NAMALWA (cell line): ENCODE results near the gene RTN4RL1.

Experiments used
- DNase-seq: peaks from one replicate; pipeline ENCODE4 v3.0.0-alpha.2; 2015; ENCODE audit warnings: low spot score

Gene RTN4RL1

DNA sequence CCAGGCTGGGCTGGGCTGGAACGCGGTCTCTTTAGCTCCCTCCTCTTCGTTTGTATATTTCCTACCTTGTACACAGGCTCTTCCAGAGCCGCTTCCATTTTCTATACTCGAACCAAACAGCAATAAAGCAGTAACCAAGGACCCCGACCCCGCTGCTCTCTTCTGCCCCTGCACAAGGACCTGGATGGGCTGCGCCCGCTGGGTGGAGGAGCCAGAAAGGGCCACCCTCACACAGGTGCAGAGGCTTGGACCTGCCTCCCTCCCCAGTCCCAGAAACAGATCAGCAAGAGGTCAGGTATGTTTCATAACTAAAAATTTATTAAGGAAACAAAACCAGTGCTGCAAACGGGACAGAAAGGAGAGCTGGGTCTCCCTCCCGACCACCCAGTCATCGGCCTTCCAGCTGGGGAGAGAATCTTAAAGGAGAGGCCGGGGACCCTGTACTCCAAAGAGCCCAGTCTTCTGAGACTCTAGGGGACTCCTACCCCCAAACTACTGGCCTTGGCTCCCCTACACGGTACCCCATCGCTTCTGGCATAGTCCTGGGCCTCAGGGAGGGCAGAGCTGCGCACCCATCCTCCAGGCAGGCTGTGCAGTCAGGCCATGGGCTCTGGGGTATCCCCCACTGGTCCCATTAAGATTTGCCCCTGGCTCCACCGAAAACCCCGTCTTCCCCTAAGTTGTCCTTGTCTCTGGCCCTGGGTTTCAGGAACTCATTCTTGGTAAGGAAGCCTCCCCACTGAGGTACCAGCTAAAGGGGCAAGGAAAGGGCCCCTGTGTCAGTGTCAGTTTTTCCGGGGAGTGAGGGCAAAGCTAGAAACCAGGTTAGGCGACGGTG is 34.6 kb upstream of the RTN4RL1 start:
- no peak for DNase-seq

DNA sequence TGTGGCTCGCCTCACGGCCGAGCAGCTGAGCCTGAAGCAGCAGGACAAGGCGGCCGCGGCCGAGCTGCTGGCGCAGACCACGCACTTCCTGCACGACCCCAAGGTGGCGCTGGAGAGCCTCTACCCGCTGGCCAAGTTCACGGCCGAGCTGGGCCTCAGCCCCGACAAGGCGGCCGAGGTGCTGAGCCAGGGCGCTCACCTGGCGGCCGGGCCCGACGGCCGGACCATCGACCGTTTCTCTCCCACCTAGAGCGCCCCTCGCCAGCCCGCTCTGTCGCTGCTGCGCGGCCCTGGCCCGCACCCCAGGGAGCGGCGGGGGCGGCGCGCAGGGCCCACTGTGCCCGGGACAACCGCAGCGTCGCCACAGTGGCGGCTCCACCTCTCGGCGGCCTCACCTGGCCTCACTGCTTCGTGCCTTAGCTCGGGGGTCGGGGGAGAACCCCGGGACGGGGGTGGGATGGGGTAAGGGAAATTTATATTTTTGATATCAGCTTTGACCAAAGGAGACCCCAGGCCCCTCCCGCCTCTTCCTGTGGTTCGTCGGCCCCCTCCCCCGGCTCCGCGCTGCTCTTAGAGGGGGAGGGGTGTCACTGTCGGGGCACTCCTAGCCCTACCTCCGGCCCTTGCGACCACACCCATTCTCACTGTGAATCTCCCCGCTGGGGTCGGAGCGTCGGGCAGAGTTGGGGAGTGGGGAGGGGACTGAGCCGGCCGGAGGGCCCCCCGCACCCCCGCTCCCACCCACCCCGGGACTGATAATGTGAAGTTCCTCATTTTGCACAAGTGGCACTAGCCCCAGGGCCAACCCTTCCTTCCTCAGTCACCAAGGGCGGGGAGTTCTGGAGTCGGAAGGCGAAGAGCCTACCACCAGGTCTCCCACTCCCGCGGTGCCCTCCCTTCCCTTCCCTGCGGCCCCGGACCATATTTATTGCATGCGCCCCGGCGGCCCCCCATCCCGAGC is 33.7 kb upstream of the RTN4RL1 start:
- DNase-seq: peak; percentile 45

DNA sequence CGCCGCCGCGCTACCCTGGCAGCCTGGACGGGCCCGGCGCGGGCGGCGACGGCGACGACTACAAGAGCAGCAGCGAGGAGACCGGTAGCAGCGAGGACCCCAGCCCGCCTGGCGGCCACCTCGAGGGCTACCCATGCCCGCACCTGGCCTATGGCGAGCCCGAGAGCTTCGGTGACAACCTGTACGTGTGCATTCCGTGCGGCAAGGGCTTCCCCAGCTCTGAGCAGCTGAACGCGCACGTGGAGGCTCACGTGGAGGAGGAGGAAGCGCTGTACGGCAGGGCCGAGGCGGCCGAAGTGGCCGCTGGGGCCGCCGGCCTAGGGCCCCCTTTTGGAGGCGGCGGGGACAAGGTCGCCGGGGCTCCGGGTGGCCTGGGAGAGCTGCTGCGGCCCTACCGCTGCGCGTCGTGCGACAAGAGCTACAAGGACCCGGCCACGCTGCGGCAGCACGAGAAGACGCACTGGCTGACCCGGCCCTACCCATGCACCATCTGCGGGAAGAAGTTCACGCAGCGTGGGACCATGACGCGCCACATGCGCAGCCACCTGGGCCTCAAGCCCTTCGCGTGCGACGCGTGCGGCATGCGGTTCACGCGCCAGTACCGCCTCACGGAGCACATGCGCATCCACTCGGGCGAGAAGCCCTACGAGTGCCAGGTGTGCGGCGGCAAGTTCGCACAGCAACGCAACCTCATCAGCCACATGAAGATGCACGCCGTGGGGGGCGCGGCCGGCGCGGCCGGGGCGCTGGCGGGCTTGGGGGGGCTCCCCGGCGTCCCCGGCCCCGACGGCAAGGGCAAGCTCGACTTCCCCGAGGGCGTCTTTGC is 32.8 kb upstream of the RTN4RL1 start:
- no peak for DNase-seq

DNA sequence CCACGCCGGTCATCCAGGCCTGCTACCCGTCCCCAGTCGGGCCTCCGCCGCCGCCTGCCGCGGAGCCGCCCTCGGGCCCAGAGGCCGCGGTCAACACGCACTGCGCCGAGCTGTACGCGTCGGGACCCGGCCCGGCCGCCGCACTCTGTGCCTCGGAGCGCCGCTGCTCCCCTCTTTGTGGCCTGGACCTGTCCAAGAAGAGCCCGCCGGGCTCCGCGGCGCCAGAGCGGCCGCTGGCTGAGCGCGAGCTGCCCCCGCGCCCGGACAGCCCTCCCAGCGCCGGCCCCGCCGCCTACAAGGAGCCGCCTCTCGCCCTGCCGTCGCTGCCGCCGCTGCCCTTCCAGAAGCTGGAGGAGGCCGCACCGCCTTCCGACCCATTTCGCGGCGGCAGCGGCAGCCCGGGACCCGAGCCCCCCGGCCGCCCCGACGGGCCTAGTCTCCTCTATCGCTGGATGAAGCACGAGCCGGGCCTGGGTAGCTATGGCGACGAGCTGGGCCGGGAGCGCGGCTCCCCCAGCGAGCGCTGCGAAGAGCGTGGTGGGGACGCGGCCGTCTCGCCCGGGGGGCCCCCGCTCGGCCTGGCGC is 32.1 kb upstream of the RTN4RL1 start:
- DNase-seq: no peak

DNA sequence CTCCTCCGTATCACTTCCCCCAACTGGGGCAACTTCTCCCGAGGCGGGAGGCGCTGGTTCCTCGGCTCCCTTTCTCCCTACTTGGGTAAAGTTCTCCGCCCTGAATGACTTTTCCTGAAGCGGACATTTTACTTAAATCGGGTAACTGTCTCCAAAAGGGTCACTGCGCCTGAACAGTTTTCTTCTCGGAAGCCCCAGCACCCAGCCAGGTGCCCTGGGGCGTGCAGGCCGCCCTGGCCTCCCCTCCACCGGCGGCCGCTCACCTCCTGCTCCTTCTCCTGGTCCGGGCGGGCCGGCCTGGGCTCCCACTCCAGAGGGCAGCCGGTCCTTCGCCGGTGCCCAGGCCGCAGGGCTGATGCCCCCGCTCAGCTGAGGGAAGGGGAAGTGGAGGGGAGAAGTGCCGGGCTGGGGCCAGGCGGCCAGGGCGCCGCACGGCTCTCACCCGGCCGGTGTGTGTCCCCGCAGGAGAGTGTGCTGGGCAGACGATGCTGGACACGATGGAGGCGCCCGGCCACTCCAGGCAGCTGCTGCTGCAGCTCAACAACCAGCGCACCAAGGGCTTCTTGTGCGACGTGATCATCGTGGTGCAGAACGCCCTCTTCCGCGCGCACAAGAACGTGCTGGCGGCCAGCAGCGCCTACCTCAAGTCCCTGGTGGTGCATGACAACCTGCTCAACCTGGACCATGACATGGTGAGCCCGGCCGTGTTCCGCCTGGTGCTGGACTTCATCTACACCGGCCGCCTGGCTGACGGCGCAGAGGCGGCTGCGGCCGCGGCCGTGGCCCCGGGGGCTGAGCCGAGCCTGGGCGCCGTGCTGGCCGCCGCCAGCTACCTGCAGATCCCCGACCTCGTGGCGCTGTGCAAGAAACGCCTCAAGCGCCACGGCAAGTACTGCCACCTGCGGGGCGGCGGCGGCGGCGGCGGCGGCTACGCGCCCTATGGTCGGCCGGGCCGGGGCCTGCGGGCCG is 31.4 kb upstream of the RTN4RL1 start:
- no peak for DNase-seq

DNA sequence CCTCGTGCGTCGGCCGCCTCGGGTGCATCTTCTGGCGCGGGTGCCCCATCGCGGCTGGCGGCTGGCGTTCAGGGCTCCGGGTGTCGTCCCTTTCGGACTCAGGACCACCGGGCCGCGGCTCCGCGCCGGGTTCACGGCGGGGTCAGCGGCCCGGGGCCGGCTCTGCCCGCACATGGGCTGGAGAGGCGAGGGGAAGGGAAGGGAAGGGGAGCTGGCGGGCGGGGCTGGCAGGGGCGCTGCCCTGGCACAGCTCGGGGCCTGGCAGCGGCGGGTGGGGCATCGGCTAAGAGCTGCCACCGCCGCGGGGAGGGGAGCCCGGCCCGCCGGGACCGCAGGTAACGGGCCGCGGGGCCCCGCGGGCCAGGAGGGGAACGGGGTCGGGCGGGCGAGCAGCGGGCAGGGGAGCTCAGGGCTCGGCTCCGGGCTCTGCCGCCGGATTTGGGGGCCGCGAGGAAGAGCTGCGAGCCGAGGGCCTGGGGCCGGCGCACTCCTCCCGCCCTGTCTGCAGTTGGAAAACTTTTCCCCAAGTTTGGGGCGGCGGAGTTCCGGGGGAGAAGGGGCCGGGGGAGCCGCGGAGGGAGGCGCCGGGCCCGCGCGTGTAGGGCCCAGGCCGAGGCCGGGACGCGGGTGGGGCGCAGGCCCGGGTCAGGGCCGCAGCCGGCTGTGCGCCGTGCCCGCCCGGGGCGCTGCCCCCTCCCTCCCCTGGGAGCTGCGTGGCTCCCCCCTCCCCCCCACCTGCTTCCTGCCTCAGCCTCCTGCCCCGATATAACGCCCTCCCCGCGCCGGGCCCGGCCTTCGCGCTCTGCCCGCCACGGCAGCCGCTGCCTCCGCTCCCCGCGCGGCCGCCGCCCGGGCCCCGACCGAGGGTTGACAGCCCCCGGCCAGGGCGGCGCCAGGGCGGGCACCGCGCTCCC is 30.4 kb upstream of the RTN4RL1 start:
- DNase-seq: no peak

DNA sequence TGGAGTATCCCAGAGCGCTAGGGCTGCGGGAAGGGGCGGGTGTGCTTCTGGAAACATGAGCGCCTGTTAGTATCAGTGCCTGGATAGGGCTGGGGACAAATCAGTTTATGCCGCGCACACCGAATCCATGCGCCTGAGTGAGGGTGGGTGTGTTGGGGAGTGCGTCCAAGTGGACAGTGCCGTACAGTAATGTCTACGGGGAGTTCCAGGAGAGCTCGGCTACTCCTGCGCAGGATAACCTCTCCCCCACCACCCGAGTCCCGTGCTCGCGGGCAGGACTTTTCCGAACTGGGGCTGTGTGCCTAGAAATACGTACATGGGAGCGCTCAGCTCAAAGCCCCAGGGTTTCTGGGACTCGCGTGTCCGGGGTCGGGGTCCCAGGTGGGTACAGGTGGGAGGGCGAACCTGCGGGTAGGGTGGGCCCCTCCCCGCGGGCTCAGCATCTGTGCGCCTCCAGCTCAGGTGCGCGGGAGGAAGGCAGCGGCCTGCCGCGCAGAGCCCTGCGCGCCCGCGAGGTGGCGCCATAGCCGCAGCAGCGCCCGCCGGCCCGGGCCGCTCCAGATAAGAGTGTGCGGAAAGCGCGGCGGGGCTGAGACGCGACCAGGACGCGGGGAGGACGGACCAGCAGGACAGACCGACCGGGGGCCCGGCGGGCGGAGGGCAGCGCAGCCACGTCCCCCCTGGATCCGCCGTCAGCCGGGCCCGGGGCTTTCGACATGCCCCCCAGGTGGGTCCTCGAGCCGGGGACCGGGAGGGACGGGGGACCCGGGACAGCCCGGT is 29.6 kb upstream of the RTN4RL1 start, which contains the start of gene HIC1:
TSS of gene HIC1 (plus strand) at position 592 of the 780 bp plus-strand sequence. CDS start 1,588 bp downstream, outside the sequence.
- DNase-seq: peak; percentile 62

DNA sequence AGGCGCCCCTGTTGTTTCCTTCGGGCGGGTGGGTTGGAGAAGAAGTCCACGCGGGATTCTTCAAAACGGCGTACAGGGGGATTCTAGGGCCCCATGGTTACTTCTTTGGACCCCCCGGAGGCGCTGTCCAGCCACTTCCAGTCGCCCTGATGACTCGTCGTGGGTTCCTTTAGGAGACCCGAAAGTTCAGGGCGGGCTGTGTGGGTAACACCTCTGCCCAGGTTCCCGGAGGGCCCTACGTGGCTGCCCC is 29.1 kb upstream of the RTN4RL1 start:
- DNase-seq: no peak

DNA sequence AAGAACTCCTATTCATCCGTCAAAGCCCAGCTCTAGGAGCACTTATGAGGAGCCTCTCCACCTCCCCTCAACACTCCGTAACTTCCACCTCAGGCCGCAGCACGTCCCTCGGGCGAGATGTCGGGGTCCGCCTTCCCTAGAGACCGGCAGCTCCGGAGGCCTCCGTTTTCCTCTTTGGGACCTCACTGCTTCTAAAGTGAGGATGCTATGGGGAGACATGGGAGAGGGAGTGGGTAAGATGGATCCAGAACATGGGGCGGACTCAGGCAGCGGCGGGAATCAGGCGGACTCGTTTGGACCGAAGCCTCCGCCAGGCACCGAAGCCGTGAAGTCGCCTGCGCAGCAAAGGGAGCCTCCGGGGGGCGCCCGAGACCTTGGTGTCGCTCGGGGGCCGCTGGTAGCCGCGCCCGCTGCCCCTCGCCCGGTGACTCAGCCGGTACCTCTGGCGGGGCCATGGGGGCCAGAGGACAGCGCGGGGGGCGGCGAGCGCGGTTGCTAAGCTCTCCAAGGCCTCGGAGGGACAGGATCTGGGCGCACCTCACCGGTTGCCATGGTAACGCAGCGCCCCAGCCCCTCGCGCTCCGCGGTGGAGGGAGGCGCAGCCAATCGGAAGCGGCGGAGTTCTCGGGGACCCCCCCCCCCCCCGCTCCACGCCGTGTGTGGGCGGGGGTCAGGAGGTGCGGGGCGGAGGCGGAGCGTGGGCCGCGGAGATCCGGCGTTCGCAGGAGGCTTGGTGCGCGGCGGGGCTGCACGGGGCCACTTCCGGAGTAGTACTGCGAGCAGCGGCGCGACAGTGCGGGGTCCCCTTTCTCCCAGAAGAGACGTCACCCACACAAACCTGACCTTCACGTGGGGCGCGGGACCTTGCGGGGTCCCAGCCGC is 28.5 kb upstream of the RTN4RL1 start:
- no peak for DNase-seq

DNA sequence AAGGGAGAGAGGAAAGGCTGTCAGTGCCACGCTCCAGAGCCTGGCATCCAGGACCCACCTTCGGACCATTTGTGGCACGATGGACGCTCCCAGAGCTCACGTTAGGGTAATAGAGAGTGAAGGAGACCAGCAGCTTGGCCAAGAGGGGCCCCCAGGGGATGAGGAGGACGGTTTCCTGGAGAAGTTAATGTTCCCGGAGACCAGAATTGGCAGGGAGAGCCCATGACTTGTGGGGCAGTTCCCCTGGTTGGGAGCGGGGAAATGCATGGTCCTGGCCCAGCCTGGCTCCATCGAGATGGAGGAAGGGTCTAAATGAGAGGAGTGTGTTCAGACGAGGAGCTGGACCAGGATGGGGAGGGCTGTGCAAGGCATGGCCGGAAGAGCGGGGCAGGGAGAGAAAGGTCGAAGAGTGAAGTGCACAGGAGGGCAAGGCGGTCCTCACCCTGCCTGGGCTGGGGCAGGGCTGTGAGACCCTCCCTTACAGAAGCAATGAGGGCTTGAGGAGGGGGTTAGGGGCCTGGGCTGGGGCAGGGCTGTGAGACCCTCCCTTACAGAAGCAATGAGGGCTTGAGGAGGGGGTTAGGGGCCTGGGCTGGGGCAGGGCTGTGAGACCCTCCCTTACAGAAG is 26.9 kb upstream of the RTN4RL1 start:
- no peak for DNase-seq

DNA sequence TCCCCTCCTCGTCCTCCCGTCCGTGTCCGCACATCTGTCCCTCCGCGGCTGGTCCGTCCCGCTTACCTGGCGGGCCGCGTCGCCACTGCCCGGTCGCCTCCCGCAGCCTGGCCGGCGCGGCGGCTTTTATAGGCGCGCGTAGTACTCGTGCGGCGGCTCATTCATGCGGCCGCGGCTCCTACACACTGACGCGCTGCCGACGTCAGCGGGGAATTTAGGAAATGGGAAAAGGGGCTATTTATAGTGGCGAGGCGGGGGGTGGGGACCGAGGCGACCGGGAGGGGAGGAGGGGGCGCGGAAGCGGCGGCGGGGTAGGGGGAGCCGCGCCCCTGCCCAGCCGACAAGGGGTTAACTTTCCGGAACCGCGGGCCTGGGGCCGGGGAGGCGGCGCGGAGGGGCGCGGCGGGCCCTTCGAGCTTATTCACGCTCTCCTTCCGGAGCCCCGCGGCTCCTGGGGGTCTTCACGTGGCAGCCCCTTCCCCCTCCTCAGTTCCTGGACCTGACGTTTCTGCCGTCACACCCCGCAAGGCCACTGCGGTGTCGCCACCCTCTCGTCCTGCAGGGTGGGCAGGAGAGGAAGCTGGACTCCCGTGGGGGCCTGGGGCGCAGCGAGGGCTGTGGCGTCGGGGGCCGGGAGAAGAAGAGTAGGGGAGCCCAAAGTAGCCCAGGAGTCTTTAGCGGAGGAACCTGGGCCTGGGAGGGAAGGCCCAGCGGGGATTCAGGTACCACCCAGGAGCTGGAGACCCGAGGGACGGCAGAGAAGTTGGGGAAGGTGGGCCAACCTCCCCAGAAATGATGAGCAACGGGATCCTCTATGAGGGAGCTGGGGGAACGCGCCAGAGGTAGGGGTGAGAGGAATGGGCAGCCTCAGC is 26.2 kb upstream of the RTN4RL1 start:
- no peak for DNase-seq

DNA sequence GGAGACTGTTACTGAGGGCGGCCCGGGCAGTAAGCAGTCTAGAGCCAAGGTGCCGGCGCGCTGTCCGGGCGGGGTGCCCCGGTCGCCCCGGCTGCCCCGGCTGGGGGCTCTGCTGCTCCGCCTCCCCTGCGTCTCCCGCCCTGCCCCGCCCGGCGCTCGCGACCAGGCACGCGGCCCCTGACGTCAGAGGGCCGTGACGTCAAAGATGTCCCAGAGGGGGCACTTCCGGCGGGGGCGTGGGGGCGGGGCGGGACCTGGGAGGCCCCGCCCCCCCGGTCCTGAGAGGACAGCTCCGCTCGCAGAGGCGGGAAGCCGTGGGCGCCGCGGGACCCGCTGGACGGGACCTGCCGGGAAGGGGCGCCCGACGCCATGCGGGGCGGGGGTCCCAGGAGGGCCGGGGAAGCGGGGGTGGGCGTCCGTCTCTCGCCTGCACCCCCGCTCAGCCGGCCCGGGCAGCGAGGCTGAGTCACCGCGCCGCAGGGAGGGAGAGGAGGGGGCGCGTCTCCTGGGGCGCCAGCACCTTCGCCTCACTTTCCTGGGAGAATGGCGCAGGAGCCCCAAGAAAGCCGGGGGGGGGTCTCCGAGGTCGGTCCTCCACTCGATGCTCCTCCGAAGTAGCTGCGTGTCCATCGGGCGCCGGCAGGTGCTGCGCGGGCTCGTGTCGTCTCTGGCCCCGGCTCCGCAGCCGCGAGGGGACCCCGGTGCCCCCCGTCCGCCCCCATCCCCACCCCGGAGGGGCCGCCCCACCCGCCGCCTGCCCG is 25.3 kb upstream of the RTN4RL1 start:
- DNase-seq: peak; percentile 40

DNA sequence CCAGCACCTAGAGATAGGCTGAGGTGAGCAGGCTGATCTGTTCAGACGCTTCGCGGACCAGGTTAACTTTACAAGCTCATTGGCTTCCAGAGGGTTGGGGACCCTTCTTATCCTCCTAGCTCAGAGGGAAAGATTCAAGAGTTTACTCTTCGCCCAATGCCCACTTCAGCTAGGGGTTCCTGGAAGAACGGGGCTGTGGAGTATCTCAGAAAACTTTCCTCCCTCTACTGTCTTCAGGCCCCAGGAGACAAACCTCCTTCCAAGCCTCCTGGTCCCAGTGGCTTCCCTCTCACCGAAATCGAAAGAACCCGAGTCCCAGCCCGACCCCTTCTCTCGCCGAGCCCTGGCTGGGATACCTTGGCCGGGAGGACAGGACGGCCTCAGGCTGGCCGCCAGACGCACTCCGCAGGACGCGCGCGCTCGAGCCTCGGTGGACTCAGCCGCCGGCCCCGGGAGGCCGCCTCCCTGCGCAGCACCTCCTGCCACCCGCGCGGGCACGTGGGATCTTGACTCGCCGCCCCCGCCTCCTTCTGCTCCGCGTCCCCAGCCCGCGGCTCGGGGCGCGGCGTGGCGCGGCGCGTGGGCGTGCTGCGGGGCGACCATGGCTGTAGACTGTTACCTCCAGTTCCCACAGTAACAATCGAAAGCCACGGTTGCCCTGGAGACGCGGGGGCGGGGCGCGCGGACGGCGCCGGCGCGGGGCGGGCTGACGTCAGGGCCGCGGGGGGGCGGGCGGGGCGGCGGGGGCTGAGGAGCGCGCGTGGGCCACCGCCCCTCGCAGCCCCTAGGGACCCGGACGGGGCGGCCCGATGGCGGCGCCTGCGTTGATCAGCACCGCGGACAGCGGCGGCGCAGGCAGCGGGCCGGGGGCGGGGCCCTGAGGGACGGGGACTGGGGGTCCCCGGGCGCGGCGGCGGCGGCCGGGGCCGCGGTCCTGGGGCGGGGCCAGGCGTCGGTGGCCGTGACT is 24.5 kb upstream of the RTN4RL1 start:
- DNase-seq: peak; percentile 67

DNA sequence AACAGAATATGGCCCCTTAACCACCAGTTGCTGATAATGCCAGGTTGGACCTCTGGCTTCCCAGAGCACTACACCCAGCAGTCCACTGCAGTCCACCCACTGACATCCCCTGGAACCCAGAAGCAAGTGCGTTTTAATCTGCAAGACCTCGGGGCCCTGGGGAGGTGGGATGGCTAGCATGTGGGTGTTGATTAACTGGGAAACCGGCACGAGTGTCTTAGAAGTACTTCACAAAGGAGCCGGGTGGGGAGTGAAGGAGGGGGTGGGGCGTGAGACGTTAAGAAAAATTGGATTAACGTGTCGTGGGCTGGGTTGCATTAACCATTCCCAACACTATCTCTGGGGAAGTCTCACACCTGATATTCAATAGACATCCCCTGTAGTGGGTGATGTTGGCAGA is 23.7 kb upstream of the RTN4RL1 start:
- no peak for DNase-seq
